Stimulated activated CD8-positive, alpha-beta memory T cell treated with anti-CD3 and anti-CD28 coated beads, Interleukin-15, amount 100 ng/mL, for 24 hours (primary cell): ENCODE measurements around the gene VWA3B.

ENCODE experiments used
- DNase-seq: peaks from one replicate; pipeline ENCODE4 v3.0.0-alpha.2; 2020; ENCODE audit warnings: low read depth

VWA3B gene

DNA sequence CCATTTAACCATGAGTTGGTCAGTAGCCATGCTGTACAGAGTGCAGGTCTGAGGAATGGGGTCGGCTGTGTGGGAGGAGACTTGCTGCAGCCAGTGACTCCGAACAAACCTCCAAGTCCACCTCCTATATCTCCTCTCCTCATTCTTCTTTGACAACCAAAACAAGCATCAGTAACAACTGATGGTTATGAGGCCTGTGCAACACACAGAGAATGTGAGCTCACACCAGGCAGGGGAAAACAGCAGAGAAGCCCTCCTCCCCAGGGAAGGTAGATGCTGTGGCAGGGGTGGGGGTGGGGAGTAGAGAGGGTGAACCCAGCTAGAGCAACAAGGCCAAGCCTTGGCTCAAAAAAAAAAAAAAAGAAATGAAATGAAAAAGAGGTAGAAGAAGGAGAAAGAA is 247.0 kb downstream of the VWA3B start:
- DNase-seq: no peak

GRCh38 chr2:98334439-98335078 is 247.6 kb downstream of the VWA3B start:
- no peak for DNase-seq

DNA sequence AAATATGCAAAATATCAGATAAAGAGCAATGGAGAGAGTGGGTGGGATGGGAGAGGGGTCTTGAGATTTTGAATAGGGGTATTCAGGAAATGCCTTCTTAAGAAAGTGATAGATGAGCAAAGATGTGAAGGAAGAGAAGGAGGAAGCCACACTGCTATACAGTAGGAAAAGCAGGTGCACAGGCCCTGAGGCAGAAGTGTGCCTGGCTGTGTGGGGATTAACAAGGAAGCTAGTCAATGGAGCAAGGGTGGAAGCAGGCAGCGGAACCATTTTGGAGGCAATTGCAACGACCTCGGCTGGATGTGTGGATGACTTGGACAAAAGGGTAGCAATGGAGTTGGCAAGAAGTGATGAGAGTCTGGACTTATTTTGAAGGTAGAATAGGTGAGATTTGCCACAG is 248.3 kb downstream of the VWA3B start:
- DNase-seq: no peak

DNA sequence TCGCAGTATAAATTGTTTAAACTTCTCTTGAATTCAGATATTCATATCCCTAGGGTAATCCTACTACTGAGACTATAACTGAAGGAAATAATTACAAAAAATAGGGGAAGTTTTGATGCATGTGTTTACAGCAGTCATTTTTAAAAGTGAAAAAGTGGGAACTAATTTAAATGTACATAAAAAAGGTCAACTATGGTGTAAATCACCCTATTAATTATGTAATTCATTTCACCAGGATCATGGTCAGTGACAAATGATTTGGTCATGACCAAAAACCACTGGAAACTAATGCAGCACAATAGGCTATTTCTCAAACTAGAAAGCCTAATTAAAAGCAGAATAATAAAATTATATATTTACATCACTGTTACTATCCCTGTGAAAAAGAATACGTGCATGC is 254.3 kb downstream of the VWA3B start:
- no peak for DNase-seq

DNA sequence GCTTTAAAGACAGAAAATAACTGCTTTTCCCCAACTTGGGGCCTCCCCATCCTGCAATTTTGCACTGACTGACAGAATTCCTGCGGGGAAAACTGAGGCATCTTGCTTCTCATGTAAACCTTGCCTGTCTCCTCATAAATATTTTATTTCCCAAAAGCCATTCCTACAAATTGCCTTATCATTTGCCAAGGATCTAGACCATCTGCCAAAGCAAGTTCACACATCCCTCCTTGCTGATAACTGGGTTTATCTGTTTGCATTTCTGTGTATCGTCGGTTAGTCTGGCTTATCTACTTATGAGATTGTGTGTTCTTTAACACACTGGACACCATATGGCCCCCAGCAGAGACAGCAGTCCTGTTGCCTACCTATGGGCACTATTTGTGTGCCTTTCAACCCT is 256.3 kb downstream of the VWA3B start:
- no peak for DNase-seq

DNA sequence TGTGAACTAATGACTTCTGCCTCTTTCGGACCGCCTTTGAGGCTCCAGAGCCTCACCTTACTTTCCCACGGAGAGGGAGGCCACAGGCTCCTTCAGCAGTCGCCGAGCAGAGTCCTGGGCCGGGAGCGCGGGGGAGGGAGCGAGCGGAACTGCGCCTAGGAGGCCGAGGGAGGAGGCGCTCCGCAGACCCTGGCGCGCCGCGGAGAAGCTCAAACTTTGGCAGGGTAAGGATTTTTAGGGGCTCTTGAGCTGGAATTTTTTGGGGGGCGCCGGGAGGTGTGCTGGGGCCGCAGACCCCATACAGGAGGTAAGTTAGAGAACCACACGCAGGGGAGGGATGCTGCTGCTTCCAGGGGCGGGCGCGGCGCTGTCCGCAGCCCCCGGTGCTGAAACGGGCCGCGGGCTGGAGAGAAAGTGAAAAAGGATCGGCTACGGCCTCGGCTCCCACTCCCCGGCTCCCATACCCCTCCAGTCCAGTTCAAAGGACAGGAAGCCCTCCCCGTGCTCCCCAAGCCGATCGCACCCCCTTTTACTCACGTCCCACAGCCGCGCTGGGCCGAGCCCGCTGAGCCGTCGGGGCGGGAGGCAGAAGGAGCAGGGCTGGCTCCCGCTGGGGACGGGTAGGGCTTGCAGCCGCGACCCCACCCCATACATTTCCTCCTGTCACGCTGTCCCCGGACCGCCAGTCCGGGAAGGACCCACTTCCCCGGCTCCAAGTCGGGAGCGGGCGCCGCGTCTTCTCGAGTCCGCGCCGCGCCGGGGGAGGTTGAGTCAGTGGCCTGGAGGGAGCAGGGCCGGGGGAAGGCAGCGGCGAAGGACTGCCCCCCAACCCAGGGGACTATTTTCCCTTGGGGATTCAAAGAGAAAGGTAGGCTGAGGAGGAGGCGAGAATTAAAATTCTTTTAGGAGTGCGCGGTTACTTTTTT is 259.6 kb downstream of the VWA3B start, which contains the start of gene CNGA3:
CNGA3 (plus strand) TSS at position 146 of the 926 bp plus-strand sequence. CDS start 23,520 bp downstream, outside the sequence.
- no peak for DNase-seq

- no peak for DNase-seq
These were observed 260.5 kb downstream of the VWA3B start for GRCh38 chr2:98347298-98348065.

GRCh38 chr2:98348066-98348561 is 261.1 kb downstream of the VWA3B start:
- DNase-seq: no peak

DNA sequence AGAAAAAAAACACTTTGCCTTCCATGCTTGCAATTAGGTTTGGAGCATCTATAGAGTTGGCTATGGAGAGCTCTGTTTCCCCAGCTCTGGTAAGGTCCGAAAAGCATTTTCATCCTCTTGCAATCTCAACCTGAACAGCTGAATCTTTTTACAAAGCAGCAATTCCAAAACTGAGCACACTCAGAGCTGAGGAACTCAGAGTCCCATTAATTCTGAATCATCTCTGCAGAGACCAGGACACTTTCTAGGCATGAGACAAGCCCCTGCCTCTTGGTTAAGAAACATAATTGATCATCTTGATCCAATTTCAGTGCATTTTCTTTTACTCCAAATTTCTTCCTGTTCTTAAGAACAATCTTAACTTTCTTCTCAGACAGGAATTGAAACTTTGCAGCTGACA is 263.4 kb downstream of the VWA3B start:
- no peak for DNase-seq

DNA sequence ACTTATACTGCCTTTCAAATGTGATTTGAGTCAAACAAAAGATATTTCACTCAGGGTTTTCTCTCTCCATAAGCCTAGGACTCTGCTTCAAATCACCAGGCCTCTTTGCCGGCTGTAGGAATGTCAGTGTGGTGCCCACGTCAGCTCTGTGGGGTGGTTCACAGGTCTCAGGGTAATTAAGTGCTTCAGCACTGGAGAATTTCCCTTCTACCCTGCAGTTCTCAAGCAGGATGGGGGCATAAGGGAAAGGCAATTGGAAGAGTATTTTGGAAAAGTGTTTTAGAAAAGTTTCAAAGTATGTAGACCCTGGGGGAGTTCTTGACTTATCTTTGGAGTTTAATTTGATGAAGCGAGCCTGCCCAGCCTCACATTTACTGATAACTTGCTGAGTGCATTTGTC is 268.9 kb downstream of the VWA3B start:
- no peak for DNase-seq

DNA sequence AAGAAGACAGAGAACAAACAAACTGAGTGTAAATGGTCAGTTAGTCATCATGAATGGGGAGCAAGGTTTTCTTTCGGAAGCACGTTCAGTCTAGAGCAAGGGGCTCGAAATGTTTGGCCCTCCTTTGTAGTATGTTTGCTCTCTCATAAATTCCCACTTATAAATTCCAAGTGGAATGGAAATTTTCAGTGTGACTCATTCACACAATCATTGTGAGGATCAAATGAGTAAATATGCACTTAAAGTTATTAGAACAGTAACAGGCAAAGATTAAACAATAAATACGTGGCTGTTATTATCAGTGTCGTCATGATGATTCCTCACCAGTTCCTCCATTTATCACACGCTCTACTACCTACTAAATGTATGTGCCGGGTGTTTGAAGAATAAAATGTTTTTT is 269.8 kb downstream of the VWA3B start:
- DNase-seq: no peak

DNA sequence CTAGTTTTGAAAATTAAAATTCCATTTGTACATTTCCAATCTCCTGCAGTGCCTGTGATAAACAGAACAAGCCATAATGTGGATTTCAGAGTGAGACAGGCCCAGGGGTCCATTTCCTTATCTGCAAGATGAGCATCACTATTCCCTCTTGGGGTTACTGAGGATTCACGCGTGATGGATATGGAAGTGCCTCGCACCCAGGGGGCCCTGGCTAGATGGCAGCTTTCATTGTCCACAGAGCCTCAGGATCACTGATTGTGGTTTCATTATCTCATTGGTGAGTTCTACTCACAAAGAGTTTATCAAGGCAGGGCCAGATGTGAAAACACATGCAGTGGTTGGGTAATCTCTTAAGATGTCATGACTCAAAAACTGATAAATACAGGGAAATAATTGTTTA is 270.9 kb downstream of the VWA3B start:
- no peak for DNase-seq

- no peak for DNase-seq
These were observed 273.0 kb downstream of the VWA3B start for GRCh38 chr2:98359986-98360385.
